Activated naive CD4-positive, alpha-beta T cell treated with anti-CD3 and anti-CD28 coated beads, Interleukin-2, amount 50 U/mL, for 72 hours (primary cell): Measurements from ENCODE around the gene ARMH3. TPM values are rescaled to one million over a fixed set of nuclear protein-coding genes. Genes with fewer than 3 reads are reported as not detected.

Source experiments
- total RNA-seq, 2 donors: library from RNA; stranded (reverse); gene quantifications; one replicate each; pipeline ENCODE4 v1.2.3, GENCODE V29; 2022

The ARMH3 gene
- total RNA-seq, 2 donors from 2014 or later, result 20.3 to 24.8 TPM

Other genes with a start within 250 kb of the ARMH3 start
- 100 to 1,000 TPM; 136 to 238 TPM for gene OGA, start 237.7 kb downstream of the ARMH3 start, total RNA-seq
- gene KCNIP2, start 212.4 kb downstream of the ARMH3 start, total RNA-seq, result 1 to 10 TPM; 4.2 to 6.3 TPM
- 10 to 100 TPM in 1 of 2 donors, 1 to 10 TPM in 1; 6.2 to 20.2 TPM for gene HPS6, start 9.2 kb upstream of the ARMH3 start, total RNA-seq
- 10 to 100 TPM; 68.7 to 94.9 TPM for gene LDB1, start 64.2 kb upstream of the ARMH3 start, total RNA-seq
- gene PPRC1, start 76.9 kb upstream of the ARMH3 start, total RNA-seq, result 10 to 100 TPM; 54.2 to 59.1 TPM
- 100 to 1,000 TPM; 101 to 147 TPM for gene NOLC1, start 96.2 kb upstream of the ARMH3 start, total RNA-seq
- under 1 TPM in 1 of 2 donors, not detected in 1; 0.50 TPM for gene ELOVL3, start 170.1 kb upstream of the ARMH3 start, total RNA-seq
- gene PITX3, start 185.3 kb upstream of the ARMH3 start, total RNA-seq, result not detected
- 10 to 100 TPM; 32.1 to 44.2 TPM for gene GBF1, start 189.4 kb upstream of the ARMH3 start, total RNA-seq